C4-2B (cell line): ENCODE results near the gene GJA3.

Experiments used
- H3K27ac ChIP-seq: fragments of 450-650 bp; 2 replicates; pipeline ENCODE4 v1.5.1; 2017
- CTCF ChIP-seq: fragments of 450-650 bp; conservative IDR thresholded peaks from 2 replicates; pipeline ENCODE4 v1.5.1; 2017; ENCODE audit warnings: mild to moderate bottlenecking
- ZFX ChIP-seq: fragments of 450-650 bp; IDR thresholded peaks from 2 replicates; pipeline ENCODE4 v1.6.1; 2017

GJA3 gene

GRCh38 chr13:20148501-20149183 lies 12.2 kb downstream of the GJA3 start:
- no peak for TF ChIP-seq ZFX
- no peak overlapping the region for H3K27ac ChIP-seq

- no peak overlapping the region for H3K27ac ChIP-seq
- TF ChIP-seq ZFX (no peak), CTCF (no peak)
Measured at GRCh38 chr13:20146381-20146780, 14.5 kb downstream of the GJA3 start.

GRCh38 chr13:20145521-20145920 lies 15.3 kb downstream of the GJA3 start:
- no peak for TF ChIP-seq ZFX
- TF ChIP-seq CTCF = no peak
- H3K27ac ChIP-seq = no peak overlapping the region

- no peak overlapping the region for H3K27ac ChIP-seq
- TF ChIP-seq CTCF = no peak
- TF ChIP-seq ZFX = no peak
Measured at GRCh38 chr13:20144141-20144850, 16.6 kb downstream of the GJA3 start.

GRCh38 chr13:20142927-20143480 lies 17.8 kb downstream of the GJA3 start:
- no peak overlapping the region for H3K27ac ChIP-seq
- TF ChIP-seq ZFX (no peak), CTCF (no peak)

- TF ChIP-seq ZFX = no peak
- TF ChIP-seq CTCF = no peak
- no peak overlapping the region for H3K27ac ChIP-seq
Measured at GRCh38 chr13:20142023-20142926, 18.6 kb downstream of the GJA3 start.

- TF ChIP-seq ZFX (no peak), CTCF (no peak)
- no peak overlapping the region for H3K27ac ChIP-seq
Measured at GRCh38 chr13:20141238-20142022, 19.4 kb downstream of the GJA3 start.
